Esophagus muscularis mucosa (tissue), 4 donors: ENCODE data around the gene ITGAD. TPM values are rescaled to one million over a fixed set of nuclear protein-coding genes. Genes with fewer than 3 reads are reported as not detected.

Source experiments
- DNase-seq: peaks from one replicate; pipeline ENCODE4 v3.0.0-alpha.2; 2017; ENCODE audit errors: extremely low spot score
- H3K27ac ChIP-seq, 4 donors: fragments of 200-600 bp; sonication (generic); replicated peaks in 1 of 4; 1 replicate in 3 of 4; 2 replicates in 1 of 4; pipeline ENCODE4 v1.5.1; 2016 to 2019; ENCODE audit warnings: mild to moderate bottlenecking in 1 of 4
- H3K27me3 ChIP-seq, 4 donors: fragments of 200-600 bp; sonication (generic); one replicate each; pipeline versions ENCODE4 v1.5.1 to v1.6.0; 2016 to 2019
- H3K36me3 ChIP-seq, 4 donors: fragments of 200-600 bp; sonication (generic); one replicate each; pipeline ENCODE4 v1.5.1; 2016 to 2019
- H3K4me1 ChIP-seq, 4 donors: fragments of 200-600 bp; sonication (generic); one replicate each; pipeline ENCODE4 v1.5.1; 2016 to 2019
- H3K4me3 ChIP-seq, 4 donors: fragments of 200-600 bp; sonication (generic); 1 replicate in 2 of 4; 2 replicates in 2 of 4; pipeline ENCODE4 v1.5.1; 2016 to 2019; ENCODE audit warnings: mild to moderate bottlenecking in 4 of 4, moderate library complexity in 1 of 4
- H3K9me3 ChIP-seq, 4 donors: fragments of 200-600 bp; sonication (generic); 1 replicate in 3 of 4; 2 replicates in 1 of 4; pipeline ENCODE4 v1.5.1; 2016 to 2019
- CTCF ChIP-seq, 3 experiments: fragments of 200-600 bp in 2 of 3; fragments of 450-650 bp in 1 of 3; sonication (generic) in 2 of 3; IDR thresholded peaks; one replicate each; pipeline ENCODE4 v1.5.1; 2017 to 2019; ENCODE audit warnings: antibody characterized with exemption in 3 of 3, mild to moderate bottlenecking in 2 of 3, moderate library complexity in 1 of 3
- EP300 ChIP-seq: sonication (generic); formaldehyde crosslinking; IDR thresholded peaks from one replicate; pipeline ENCODE4 v1.6.1; 2017; ENCODE audit warnings: antibody characterized with exemption
- POLR2A ChIP-seq: fragments of 450-650 bp; IDR thresholded peaks from one replicate; pipeline ENCODE4 v1.6.1; 2017; ENCODE audit warnings: antibody characterized with exemption, moderate library complexity, mild to moderate bottlenecking, low read depth
- POLR2AphosphoS5 ChIP-seq, 2 donors: sonication (generic); formaldehyde crosslinking; IDR thresholded peaks; one replicate each; pipeline ENCODE4 v1.6.1; 2017; ENCODE audit warnings: antibody characterized with exemption in 2 of 2
- WGBS: methylation state at CpG from one replicate; pipeline ENCODE4 v1.1.5; 2018; 5-methylcytosine and 5-hydroxymethylcytosine counted together
- intact Hi-C: fragments of 100-400 bp; cut with DNase I; formaldehyde crosslinking; loops from one replicate; pipeline ENCODE4 v1.15.1; 2023
- total RNA-seq, 4 donors: library from RNA; depleted of rRNA; stranded (reverse); fragments of >200 nt; gene quantifications; one replicate each; pipeline versions ENCODE4 v1.1.0 to v1.2.1, GENCODE V29; 2016

The ITGAD gene
- total RNA-seq, 4 donors from 2014 or later = 0.50 TPM; not detected in 3

GRCh38 chr16:31388535-31388934 lies 4.6 kb upstream of the ITGAD start:
- intact Hi-C loops = no loop called here
- no peak for DNase-seq
- WGBS = 82% methylated on average over 2 of the region's 2 CpGs

DNA sequence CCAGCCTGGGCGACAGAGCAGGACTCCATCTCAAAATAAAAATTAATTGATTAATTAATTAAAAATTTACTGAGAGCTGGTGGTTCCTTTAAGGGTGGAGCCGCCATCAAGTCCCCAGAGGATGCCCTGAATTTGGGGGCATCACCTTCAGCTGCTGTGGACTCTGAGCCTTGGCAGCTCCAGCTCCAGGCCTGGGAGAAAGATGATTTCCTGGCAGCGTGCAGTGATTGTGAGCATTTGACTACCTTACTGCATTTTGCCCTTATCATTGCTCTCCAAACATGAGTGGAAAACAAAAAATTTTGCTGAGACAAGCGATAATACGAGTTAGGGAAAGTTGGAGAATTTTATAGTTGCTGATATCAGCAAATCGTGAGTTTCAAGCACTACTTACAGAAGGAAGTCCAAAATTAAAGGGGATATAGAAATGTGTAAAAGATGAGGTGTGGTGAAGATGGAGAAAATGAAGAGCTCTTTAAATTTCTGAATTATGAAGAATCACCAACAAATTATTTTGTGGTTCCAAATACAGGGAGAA lies 2.6 kb upstream of the ITGAD start:
- TF ChIP-seq CTCF (IDR thresholded peaks at IDR 0.05) (no peak), EP300 (no peak), POLR2AphosphoS5 (IDR thresholded peaks at IDR 0.05) (no peak), POLR2A (no peak)
- H3K4me1 ChIP-seq = no peaks in the 10 kb centered on the region
- H3K9me3 ChIP-seq = no peaks in the 10 kb centered on the region
- 67% methylated on average over 5 of the region's 6 CpGs for WGBS
- no peak overlapping the region for H3K27ac ChIP-seq
- intact Hi-C loops = no loop called here
- DNase-seq = no peak
- H3K36me3 ChIP-seq = no peaks in the 10 kb centered on the region
- peaks cover 0 to 44% (median 0%) of the 10 kb centered on the region in 4 donors for H3K27me3 ChIP-seq
- no peak overlapping the region for H3K4me3 ChIP-seq

More at GRCh38 chr16:31388535-31388934, 4.6 kb upstream of the ITGAD start:
- H3K9me3 ChIP-seq = no peaks in the 10 kb centered on the region
- no peaks in the 10 kb centered on the region for H3K4me1 ChIP-seq
- H3K36me3 ChIP-seq = no peaks in the 10 kb centered on the region
- H3K27ac ChIP-seq = no peak overlapping the region
- no peak for TF ChIP-seq CTCF (IDR thresholded peaks at IDR 0.05)
- TF ChIP-seq POLR2AphosphoS5 (IDR thresholded peaks at IDR 0.05) = no peak
- no peak for TF ChIP-seq EP300
- TF ChIP-seq POLR2A = no peak
- H3K27me3 ChIP-seq = peaks cover 0 to 48% (median 2%) of the 10 kb centered on the region in 4 donors
- no peak overlapping the region for H3K4me3 ChIP-seq

GRCh38 chr16:31395647-31396046 lies 2.5 kb downstream of the ITGAD start:
- intact Hi-C loops = no loop called here
- Histone ChIP-seq H3K36me3 (no peaks in the 10 kb centered on the region), H3K27ac (no peak overlapping the region), H3K27me3 (peaks cover 0 to 28% (median 0%) of the 10 kb centered on the region in 4 donors), H3K4me3 (no peak overlapping the region), H3K9me3 (peaks cover 0 to 13% (median 0%) of the 10 kb centered on the region in 4 donors), H3K4me1 (no peaks in the 10 kb centered on the region)
- 57% methylated on average over 6 of the region's 6 CpGs for WGBS
- TF ChIP-seq EP300 = no peak
- no peak for TF ChIP-seq CTCF (IDR thresholded peaks at IDR 0.05)
- TF ChIP-seq POLR2AphosphoS5 (IDR thresholded peaks at IDR 0.05) = no peak
- TF ChIP-seq POLR2A = no peak
- DNase-seq = no peak

- WGBS = 80% methylated on average over 11 of the region's 18 CpGs
- DNase-seq = no peak
- intact Hi-C loops = no loop called here
- Histone ChIP-seq H3K36me3 (no peaks in the 10 kb centered on the region), H3K27ac (no peak overlapping the region), H3K4me3 (no peak overlapping the region), H3K9me3 (peaks cover 0 to 13% (median 0%) of the 10 kb centered on the region in 4 donors), H3K27me3 (peaks cover 0 to 28% (median 0%) of the 10 kb centered on the region in 4 donors), H3K4me1 (no peaks in the 10 kb centered on the region)
- TF ChIP-seq EP300 = no peak
- TF ChIP-seq CTCF (IDR thresholded peaks at IDR 0.05) = no peak
- no peak for TF ChIP-seq POLR2A
- no peak for TF ChIP-seq POLR2AphosphoS5 (IDR thresholded peaks at IDR 0.05)
These were observed 4.0 kb downstream of the ITGAD start for GRCh38 chr16:31397096-31397660.
